HFFc6 (cell line): ENCODE measurements around the gene RAB3GAP2. TPM values are rescaled to one million over a fixed set of nuclear protein-coding genes. Genes with fewer than 3 reads are reported as not detected.

ENCODE experiments used
- DNase-seq: peaks from one replicate; pipeline ENCODE4 v3.0.0-alpha.2; 2018
- H3K27ac Mint-ChIP-seq: 2 replicates; pipeline ENCODE4 v1.8.0; 2020; ENCODE audit warnings: mild to moderate bottlenecking, mixed read lengths
- H3K27me3 Mint-ChIP-seq: 2 replicates; pipeline ENCODE4 v1.8.0; 2021; ENCODE audit warnings: mild to moderate bottlenecking, moderate library complexity, mixed read lengths; ENCODE audit not compliant: insufficient read depth
- H3K36me3 Mint-ChIP-seq: 2 replicates; pipeline ENCODE4 v1.8.0; 2021; ENCODE audit warnings: low read depth, mixed read lengths
- H3K4me1 Mint-ChIP-seq: 2 replicates; pipeline ENCODE4 v1.8.0; 2020; ENCODE audit warnings: low read depth, mixed read lengths
- H3K4me3 Mint-ChIP-seq: 2 replicates; pipeline ENCODE4 v1.8.0; 2020; ENCODE audit warnings: mild to moderate bottlenecking, moderate library complexity, mixed read lengths
- H3K9me3 Mint-ChIP-seq: 2 replicates; pipeline ENCODE4 v1.8.0; 2020; ENCODE audit warnings: mild to moderate bottlenecking, mixed read lengths
- CTCF ChIP-seq: fragments of 200-600 bp; sonication (generic); IDR thresholded peaks from 2 replicates; pipeline ENCODE4 v1.5.0; 2021; ENCODE audit warnings: antibody characterized with exemption, mild to moderate bottlenecking
- total RNA-seq, 6 experiments: library from RNA; stranded (reverse); fragmentation: NEBNext Ultra II Directional; extraction: Animal tissue kit (Norgen Biotek cat#: 25700); gene quantifications; 2 replicates in 1 of 6; 3 replicates in 5 of 6; pipeline ENCODE4 v1.2.3, GENCODE V29; 2021

The RAB3GAP2 gene
- total RNA-seq, 6 experiments from 2014 or later = 42.0 to 49.6 (median 43.9) TPM

GRCh38 chr1:220233927-220234326 is 38.3 kb downstream of the RAB3GAP2 start:
- Mint-ChIP-seq H3K9me3 (no peaks in the 10 kb centered on the region), H3K4me1 (peaks cover 13% of the 10 kb centered on the region), H3K36me3 (peaks cover 15% of the 10 kb centered on the region), H3K4me3 (no peak overlapping the region), H3K27me3 (no peaks in the 10 kb centered on the region), H3K27ac (no peak overlapping the region)
- DNase-seq = no peak
- no peak for TF ChIP-seq CTCF

GRCh38 chr1:220229771-220230170 is 42.5 kb downstream of the RAB3GAP2 start:
- DNase-seq = no peak
- Mint-ChIP-seq H3K36me3 (peaks cover 25% of the 10 kb centered on the region), H3K4me1 (peaks cover 6% of the 10 kb centered on the region), H3K27me3 (no peaks in the 10 kb centered on the region; the same call in 1 of the 2 replicates), H3K9me3 (no peaks in the 10 kb centered on the region), H3K4me3 (no peak overlapping the region), H3K27ac (peak overlapping the region; percentile 9; the same call in 1 of the 2 replicates)
- TF ChIP-seq CTCF = no peak

- no peak for DNase-seq
- TF ChIP-seq CTCF = no peak
- Mint-ChIP-seq H3K36me3 (peaks cover 25% of the 10 kb centered on the region), H3K4me1 (peaks cover 6% of the 10 kb centered on the region), H3K27me3 (no peaks in the 10 kb centered on the region; the same call in 1 of the 2 replicates), H3K4me3 (no peak overlapping the region), H3K9me3 (no peaks in the 10 kb centered on the region), H3K27ac (no peak overlapping the region)
Measured at GRCh38 chr1:220227393-220227792, 44.9 kb downstream of the RAB3GAP2 start.

GRCh38 chr1:220226752-220227151 is 45.5 kb downstream of the RAB3GAP2 start:
- Mint-ChIP-seq H3K27ac (no peak overlapping the region), H3K4me1 (peaks cover 6% of the 10 kb centered on the region), H3K27me3 (no peaks in the 10 kb centered on the region; the same call in 1 of the 2 replicates), H3K9me3 (no peaks in the 10 kb centered on the region), H3K4me3 (no peak overlapping the region), H3K36me3 (peaks cover 25% of the 10 kb centered on the region)
- no peak for TF ChIP-seq CTCF
- no peak for DNase-seq

GRCh38 chr1:220225957-220226356 is 46.3 kb downstream of the RAB3GAP2 start:
- no peak for DNase-seq
- Mint-ChIP-seq H3K4me1 (peaks cover 5% of the 10 kb centered on the region), H3K36me3 (peaks cover 18% of the 10 kb centered on the region), H3K9me3 (no peaks in the 10 kb centered on the region), H3K27me3 (no peaks in the 10 kb centered on the region; the same call in 1 of the 2 replicates), H3K27ac (peak overlapping the region; percentile 12; the same call in 1 of the 2 replicates), H3K4me3 (no peak overlapping the region)
- no peak for TF ChIP-seq CTCF
